HG03521 (cell line): ENCODE data around the gene ARFRP1.
"Not testable (repeated sequence)": the region's sequence is repeated elsewhere in the genome, so short reads cannot be mapped to it uniquely, and the experiment has no call there.

Source experiments
- ATAC-seq: cut with Tn5 transposase; IDR thresholded peaks from one replicate; pipeline ENCODE4 v1.9.1; 2021; ENCODE audit warnings: mild to moderate bottlenecking, moderate library complexity; ENCODE audit not compliant: unreplicated experiment

The ARFRP1 gene

GRCh38 chr20:63659370-63659769 is 48.4 kb downstream of the ARFRP1 start:
- no peak for ATAC-seq

DNA sequence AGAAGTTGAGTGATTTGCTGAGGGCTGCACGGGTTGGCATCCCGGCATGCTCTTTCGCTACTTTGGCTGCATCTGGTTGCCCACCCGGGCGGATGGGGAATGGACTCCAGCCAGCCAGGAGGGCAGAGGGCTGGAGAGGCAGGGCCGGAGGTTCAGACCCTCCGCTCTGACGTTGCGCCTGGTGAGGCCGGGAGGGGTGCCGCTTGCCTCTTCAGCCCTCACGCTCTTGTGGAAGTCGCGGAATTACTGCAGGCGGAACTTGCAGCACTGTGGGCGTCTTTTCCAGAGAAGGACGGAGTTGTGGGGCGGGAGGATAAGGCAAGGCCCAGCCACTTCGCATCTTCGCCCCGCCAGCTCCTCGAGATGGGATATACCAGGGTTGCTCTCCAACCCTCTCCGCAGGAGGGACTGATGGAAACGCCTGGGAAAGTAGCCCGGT is 49.0 kb downstream of the ARFRP1 start:
- ATAC-seq: peak; percentile 12

GRCh38 chr20:63657937-63658748 is 49.6 kb downstream of the ARFRP1 start, which contains the start of gene RTEL1:
RTEL1 (plus strand) TSS chr20:63658312; CDS start chr20:63659403, 1,091 bp downstream.
- ATAC-seq: peak; percentile 81

- no peak for ATAC-seq
Observed at GRCh38 chr20:63657260-63657936, 50.4 kb downstream of the ARFRP1 start.

- ATAC-seq: no peak
Observed at GRCh38 chr20:63656451-63656850, 51.3 kb downstream of the ARFRP1 start.

GRCh38 chr20:63655249-63655648 is 52.5 kb downstream of the ARFRP1 start:
- no peak for ATAC-seq

GRCh38 chr20:63653974-63654668 is 53.7 kb downstream of the ARFRP1 start:
- ATAC-seq: no peak

GRCh38 chr20:63653041-63653973 is 54.5 kb downstream of the ARFRP1 start, which contains the start of gene STMN3:
STMN3 (minus strand) TSS chr20:63653424; CDS start chr20:63653345, 79 bp downstream.
- ATAC-seq: no peak

GRCh38 chr20:63652192-63652980 is 55.4 kb downstream of the ARFRP1 start:
- ATAC-seq: no peak

DNA sequence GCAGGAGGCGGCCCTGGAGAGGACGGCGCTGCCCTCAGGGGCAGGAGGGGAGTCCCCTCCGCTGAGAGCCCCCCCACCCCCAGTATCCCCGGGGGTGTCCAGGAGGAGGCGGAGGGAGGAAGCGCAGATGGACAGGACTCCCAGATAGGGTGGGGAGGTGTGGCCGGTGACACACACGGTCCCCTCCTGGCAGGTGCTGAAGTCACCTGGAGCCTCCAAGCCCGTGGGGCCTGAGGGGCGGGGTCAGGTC is 55.9 kb downstream of the ARFRP1 start:
- no peak for ATAC-seq

- ATAC-seq: not testable (repeated sequence)
Observed at GRCh38 chr20:63650486-63650885, 57.3 kb downstream of the ARFRP1 start.

DNA sequence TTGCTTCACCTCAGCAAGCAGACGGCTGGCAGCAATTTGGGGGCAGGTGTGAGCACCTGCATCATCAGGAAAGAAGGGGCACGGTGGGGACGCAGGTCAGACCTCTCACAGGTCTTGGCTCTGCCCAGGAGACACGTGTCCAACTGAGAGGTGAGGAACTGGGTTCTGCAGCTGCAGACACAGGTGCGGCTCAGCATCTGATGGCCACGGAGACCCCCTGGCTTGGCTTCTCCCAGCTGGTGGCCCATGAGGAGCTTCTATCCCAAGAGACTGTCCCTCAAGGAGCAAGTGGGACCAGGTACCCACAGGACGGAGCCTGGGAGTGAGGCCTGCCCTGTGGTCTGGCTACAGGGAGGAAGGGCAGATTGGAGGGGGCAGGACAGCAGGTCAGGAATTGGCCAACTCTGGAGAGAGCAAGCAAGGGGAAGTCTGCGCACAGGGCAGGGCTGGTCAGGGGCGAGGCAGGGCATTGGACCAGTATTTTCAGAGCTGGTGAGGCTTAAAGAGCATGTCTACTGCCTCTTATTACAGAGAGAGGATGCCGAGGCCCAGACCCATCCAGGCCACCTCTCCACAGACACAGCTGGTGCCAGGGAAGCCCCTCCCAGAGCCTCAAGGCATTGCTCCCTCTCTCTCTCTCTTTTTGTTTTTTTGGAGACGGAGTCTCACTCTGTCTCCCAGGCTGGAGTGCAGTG is 58.7 kb downstream of the ARFRP1 start:
- no peak for ATAC-seq
